WTC11 (cell line): ENCODE measurements around the gene ANKS3. TPM values are rescaled to one million over a fixed set of nuclear protein-coding genes. Genes with fewer than 3 reads are reported as not detected.

Source experiments
- ATAC-seq: fragments of 200-7000 bp; cut with Tn5 transposase; 2 replicates; pipeline ENCODE4 v1.10.0; 2021; ENCODE audit warnings: mild to moderate bottlenecking, moderate library complexity
- CTCF ChIA-PET: fragments of 300-600 bp; sonication (Branson Sonifier 250); formaldehyde crosslinking; loops from one replicate; lab custom pipeline; 2021; ENCODE audit warnings: antibody characterized with exemption; lab: Charles Lee
- POLR2A ChIA-PET: fragments of 350-600 bp; sonication (Branson Sonifier 250); formaldehyde crosslinking; loops from one replicate; lab custom pipeline; 2021; ENCODE audit warnings: antibody characterized with exemption; lab: Charles Lee
- DNase-seq: peaks from one replicate; pipeline ENCODE4 v3.0.0; 2021; ENCODE audit warnings: low spot score
- H3K27ac Mint-ChIP-seq: 2 replicates; pipeline ENCODE4 v1.8.0; 2021; ENCODE audit warnings: mixed read lengths
- H3K27me3 Mint-ChIP-seq: 2 replicates; pipeline ENCODE4 v1.8.0; 2021; ENCODE audit warnings: low read depth, mild to moderate bottlenecking, moderate library complexity, mixed read lengths
- H3K36me3 Mint-ChIP-seq: 2 replicates; pipeline ENCODE4 v1.8.0; 2021; ENCODE audit warnings: mixed read lengths
- H3K4me1 Mint-ChIP-seq: 2 replicates; pipeline ENCODE4 v1.8.0; 2022; ENCODE audit warnings: mixed read lengths
- H3K4me3 Mint-ChIP-seq: 2 replicates; pipeline ENCODE4 v1.8.0; 2021; ENCODE audit warnings: mild to moderate bottlenecking, moderate library complexity, mixed read lengths
- H3K9me3 Mint-ChIP-seq: 2 replicates; pipeline ENCODE4 v1.8.0; 2021; ENCODE audit warnings: mixed read lengths
- ATF6 ChIP-seq: sonication (generic); formaldehyde crosslinking; IDR thresholded peaks from 2 replicates; pipeline ENCODE4 v1.8.1; 2023; ENCODE audit warnings: mild to moderate bottlenecking, missing genetic modification reagents
- CREM ChIP-seq: sonication (generic); formaldehyde crosslinking; IDR thresholded peaks from 2 replicates; pipeline ENCODE4 v1.8.1; 2022; ENCODE audit warnings: mild to moderate bottlenecking, missing genetic modification reagents, moderate library complexity
- ESRRA ChIP-seq: sonication (generic); formaldehyde crosslinking; IDR thresholded peaks from 2 replicates; pipeline ENCODE4 v1.8.1; 2022; ENCODE audit warnings: mild to moderate bottlenecking, missing genetic modification reagents, borderline replicate concordance
- ETV6 ChIP-seq: sonication (generic); formaldehyde crosslinking; IDR thresholded peaks from 2 replicates; pipeline ENCODE4 v1.8.1; 2022; ENCODE audit warnings: mild to moderate bottlenecking, missing genetic modification reagents
- FOXK1 ChIP-seq: sonication (generic); formaldehyde crosslinking; IDR thresholded peaks from 2 replicates; pipeline ENCODE4 v1.8.0; 2022; ENCODE audit warnings: mild to moderate bottlenecking, moderate library complexity, missing genetic modification reagents
- FOXP1 ChIP-seq: sonication (generic); formaldehyde crosslinking; IDR thresholded peaks from 2 replicates; pipeline ENCODE4 v1.8.0; 2022; ENCODE audit warnings: missing genetic modification reagents, mild to moderate bottlenecking, moderate library complexity, borderline replicate concordance
- FOXP4 ChIP-seq: sonication (generic); formaldehyde crosslinking; IDR thresholded peaks from 2 replicates; pipeline ENCODE4 v1.8.0; 2022; ENCODE audit warnings: mild to moderate bottlenecking, missing genetic modification reagents
- JAZF1 ChIP-seq: fragments of 250-450 bp; sonication (Bioruptor Pico); IDR thresholded peaks from 2 replicates; pipeline ENCODE4 v1.9.0; 2021; ENCODE audit warnings: moderate library complexity, mild to moderate bottlenecking, inconsistent platforms
- JUN ChIP-seq: sonication (generic); formaldehyde crosslinking; IDR thresholded peaks from 2 replicates; pipeline ENCODE4 v1.8.0; 2023; ENCODE audit warnings: mild to moderate bottlenecking, missing genetic modification reagents
- NFE2L1 ChIP-seq: sonication (generic); formaldehyde crosslinking; IDR thresholded peaks from 2 replicates; pipeline ENCODE4 v1.8.1; 2023; ENCODE audit warnings: missing genetic modification reagents
- NR3C1 ChIP-seq: sonication (generic); formaldehyde crosslinking; conservative IDR thresholded peaks from 2 replicates; pipeline ENCODE4 v1.8.1; 2023; ENCODE audit warnings: low read depth, mild to moderate bottlenecking, missing genetic modification reagents
- OVOL2 ChIP-seq: fragments of 250-450 bp; sonication (Bioruptor Pico); IDR thresholded peaks from 2 replicates; pipeline ENCODE4 v1.9.0; 2021; ENCODE audit warnings: mild to moderate bottlenecking, borderline replicate concordance
- RELA ChIP-seq: sonication (generic); formaldehyde crosslinking; IDR thresholded peaks from 2 replicates; pipeline ENCODE4 v1.8.1; 2022; ENCODE audit warnings: missing genetic modification reagents, mild to moderate bottlenecking, borderline replicate concordance
- SP1 ChIP-seq: sonication (generic); formaldehyde crosslinking; conservative IDR thresholded peaks from 2 replicates; pipeline ENCODE4 v1.8.1; 2022; ENCODE audit warnings: missing genetic modification reagents
- TCF7 ChIP-seq: sonication (generic); formaldehyde crosslinking; IDR thresholded peaks from 2 replicates; pipeline ENCODE4 v1.8.0; 2022; ENCODE audit warnings: mild to moderate bottlenecking, low read depth, missing genetic modification reagents, moderate library complexity
- USF1 ChIP-seq: sonication (generic); formaldehyde crosslinking; IDR thresholded peaks from 2 replicates; pipeline ENCODE4 v1.8.0; 2022; ENCODE audit warnings: mild to moderate bottlenecking, missing genetic modification reagents
- ZNF219 ChIP-seq: sonication (generic); formaldehyde crosslinking; IDR thresholded peaks from 2 replicates; pipeline ENCODE4 v1.8.0; 2023; ENCODE audit warnings: missing genetic modification reagents, mild to moderate bottlenecking, borderline replicate concordance
- ZNF263 ChIP-seq: sonication (generic); formaldehyde crosslinking; IDR thresholded peaks from 2 replicates; pipeline ENCODE4 v1.8.1; 2022; ENCODE audit warnings: low read depth, mild to moderate bottlenecking, moderate library complexity, missing genetic modification reagents
- ZNF512 ChIP-seq: sonication (generic); formaldehyde crosslinking; IDR thresholded peaks from 2 replicates; pipeline ENCODE4 v1.8.1; 2022; ENCODE audit warnings: missing genetic modification reagents, borderline replicate concordance
- total RNA-seq: library from RNA; stranded (reverse); gene quantifications from 3 replicates; pipeline ENCODE4 v1.2.3, GENCODE V29; 2021
- TF ChIP-seq, protein P1 (sequence below): fragments of 250-450 bp; sonication (Bioruptor Pico); IDR thresholded peaks from 2 replicates; pipeline ENCODE4 v1.9.0; 2021; ENCODE audit warnings: mild to moderate bottlenecking, borderline replicate concordance
- TF ChIP-seq, protein P2 (sequence below): sonication (generic); formaldehyde crosslinking; IDR thresholded peaks from 2 replicates; pipeline ENCODE4 v1.8.1; 2022; ENCODE audit warnings: mild to moderate bottlenecking, moderate library complexity, missing genetic modification reagents
- TF ChIP-seq, protein P3 (sequence below): sonication (generic); formaldehyde crosslinking; IDR thresholded peaks from 2 replicates; pipeline ENCODE4 v1.8.0; 2022; ENCODE audit warnings: mild to moderate bottlenecking, missing genetic modification reagents
- TF ChIP-seq, protein P4 (sequence below): sonication (generic); formaldehyde crosslinking; IDR thresholded peaks from 2 replicates; pipeline ENCODE4 v1.8.1; 2022; ENCODE audit warnings: low read depth, mild to moderate bottlenecking, moderate library complexity, missing genetic modification reagents, borderline replicate concordance

Gene ANKS3
- total RNA-seq, 1 experiment from 2014 or later: 35.6 TPM

DNA sequence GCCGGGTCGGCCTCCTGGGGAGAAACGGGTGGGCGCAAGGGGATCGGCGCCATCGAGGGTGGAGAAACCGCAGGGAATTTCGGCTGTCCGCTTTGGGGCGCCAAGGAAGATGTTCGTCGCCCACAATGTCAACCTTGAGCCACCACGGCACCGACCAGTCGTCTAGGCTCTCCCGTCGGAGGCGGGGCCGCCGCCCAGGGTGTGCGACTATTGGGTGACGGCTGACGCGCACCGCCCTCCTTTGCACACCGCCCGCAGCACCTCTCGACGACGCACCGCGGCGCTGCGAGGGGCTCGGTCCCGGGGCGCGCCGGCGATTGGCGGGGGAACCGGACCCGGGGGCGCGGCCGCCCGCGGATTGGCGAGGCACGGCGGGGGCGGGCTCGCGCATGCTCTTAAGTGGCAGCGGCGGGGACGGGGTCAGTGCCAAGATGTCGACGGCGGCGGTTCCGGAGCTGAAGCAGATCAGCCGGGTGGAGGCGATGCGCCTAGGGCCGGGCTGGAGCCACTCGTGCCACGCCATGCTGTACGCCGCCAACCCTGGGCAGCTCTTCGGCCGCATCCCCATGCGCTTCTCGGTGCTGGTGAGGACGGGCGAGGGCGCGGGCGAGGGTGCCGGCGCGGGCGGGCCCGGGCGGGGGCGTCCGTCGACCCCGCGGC is 40.6 kb downstream of the ANKS3 start, which contains the start of gene NUDT16L1:
NUDT16L1 (plus strand) TSS at position 267 of the 660 bp plus-strand sequence; CDS start at position 432, 165 bp downstream.
- peak; percentile 88 for ATAC-seq
- DNase-seq: peak; percentile 96
- H3K9me3 Mint-ChIP-seq: no peaks in the 10 kb centered on the region
- no peaks in the 10 kb centered on the region for H3K27me3 Mint-ChIP-seq
- POLR2A ChIA-PET: interaction anchor here (0.5 to 1.2 kb wide), 5 partner anchors 9 to 164 kb away, joined by 3 read pairs; no protein-coding TSS in a partner anchor
- peak within 1 kb of the TSS; percentile 69 for H3K4me3 Mint-ChIP-seq
- peak within 1 kb of the TSS; percentile 19; the same call in 1 of the 2 replicates for H3K27ac Mint-ChIP-seq
- H3K4me1 Mint-ChIP-seq: no peaks in the 10 kb centered on the region
- CTCF ChIA-PET: interaction anchor here (1.0 to 6.5 kb wide), 5 partner anchors 11 to 263 kb away, joined by 3 to 63 read pairs (median 10); partner anchors contain the start of genes MGRN1 and ROGDI
- H3K36me3 Mint-ChIP-seq: peaks cover 2% of the 10 kb centered on the region; the same call in 1 of the 2 replicates
- TF ChIP-seq USF1 (CRISPR knock-in tag): no peak
- TF ChIP-seq, protein P1, sequence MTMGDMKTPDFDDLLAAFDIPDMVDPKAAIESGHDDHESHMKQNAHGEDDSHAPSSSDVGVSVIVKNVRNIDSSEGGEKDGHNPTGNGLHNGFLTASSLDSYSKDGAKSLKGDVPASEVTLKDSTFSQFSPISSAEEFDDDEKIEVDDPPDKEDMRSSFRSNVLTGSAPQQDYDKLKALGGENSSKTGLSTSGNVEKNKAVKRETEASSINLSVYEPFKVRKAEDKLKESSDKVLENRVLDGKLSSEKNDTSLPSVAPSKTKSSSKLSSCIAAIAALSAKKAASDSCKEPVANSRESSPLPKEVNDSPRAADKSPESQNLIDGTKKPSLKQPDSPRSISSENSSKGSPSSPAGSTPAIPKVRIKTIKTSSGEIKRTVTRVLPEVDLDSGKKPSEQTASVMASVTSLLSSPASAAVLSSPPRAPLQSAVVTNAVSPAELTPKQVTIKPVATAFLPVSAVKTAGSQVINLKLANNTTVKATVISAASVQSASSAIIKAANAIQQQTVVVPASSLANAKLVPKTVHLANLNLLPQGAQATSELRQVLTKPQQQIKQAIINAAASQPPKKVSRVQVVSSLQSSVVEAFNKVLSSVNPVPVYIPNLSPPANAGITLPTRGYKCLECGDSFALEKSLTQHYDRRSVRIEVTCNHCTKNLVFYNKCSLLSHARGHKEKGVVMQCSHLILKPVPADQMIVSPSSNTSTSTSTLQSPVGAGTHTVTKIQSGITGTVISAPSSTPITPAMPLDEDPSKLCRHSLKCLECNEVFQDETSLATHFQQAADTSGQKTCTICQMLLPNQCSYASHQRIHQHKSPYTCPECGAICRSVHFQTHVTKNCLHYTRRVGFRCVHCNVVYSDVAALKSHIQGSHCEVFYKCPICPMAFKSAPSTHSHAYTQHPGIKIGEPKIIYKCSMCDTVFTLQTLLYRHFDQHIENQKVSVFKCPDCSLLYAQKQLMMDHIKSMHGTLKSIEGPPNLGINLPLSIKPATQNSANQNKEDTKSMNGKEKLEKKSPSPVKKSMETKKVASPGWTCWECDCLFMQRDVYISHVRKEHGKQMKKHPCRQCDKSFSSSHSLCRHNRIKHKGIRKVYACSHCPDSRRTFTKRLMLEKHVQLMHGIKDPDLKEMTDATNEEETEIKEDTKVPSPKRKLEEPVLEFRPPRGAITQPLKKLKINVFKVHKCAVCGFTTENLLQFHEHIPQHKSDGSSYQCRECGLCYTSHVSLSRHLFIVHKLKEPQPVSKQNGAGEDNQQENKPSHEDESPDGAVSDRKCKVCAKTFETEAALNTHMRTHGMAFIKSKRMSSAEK (CRISPR knock-in tag): no peak
- TF ChIP-seq ZNF263: peak; percentile 15; the same call in 1 of the 2 replicates
- TF ChIP-seq RELA (CRISPR knock-in tag): no peak
- TF ChIP-seq ATF6 (CRISPR knock-in tag): no peak
- TF ChIP-seq NR3C1 (CRISPR knock-in tag): no peak
- TF ChIP-seq OVOL2 (CRISPR knock-in tag): no peak
- no peak for TF ChIP-seq TCF7 (CRISPR knock-in tag)
- TF ChIP-seq FOXP1 (CRISPR knock-in tag): peak; percentile 42; the same call in 1 of the 2 replicates
- peak; percentile 60; the same call in 1 of the 2 replicates for TF ChIP-seq FOXP4
- peak; percentile 93 for TF ChIP-seq SP1
- TF ChIP-seq NFE2L1 (CRISPR knock-in tag): 0 out of 2 replicates have a peak, but pooled peaks have one; percentile 46
- 0 out of 2 replicates have a peak, but pooled peaks have one; percentile 49 for TF ChIP-seq CREM
- TF ChIP-seq ETV6 (CRISPR knock-in tag): peak; percentile 56; the same call in 1 of the 2 replicates
- TF ChIP-seq ESRRA (CRISPR knock-in tag): no peak
- TF ChIP-seq ZNF219 (CRISPR knock-in tag): 0 out of 2 replicates have a peak, but pooled peaks have one; percentile 71
- TF ChIP-seq, protein P2, sequence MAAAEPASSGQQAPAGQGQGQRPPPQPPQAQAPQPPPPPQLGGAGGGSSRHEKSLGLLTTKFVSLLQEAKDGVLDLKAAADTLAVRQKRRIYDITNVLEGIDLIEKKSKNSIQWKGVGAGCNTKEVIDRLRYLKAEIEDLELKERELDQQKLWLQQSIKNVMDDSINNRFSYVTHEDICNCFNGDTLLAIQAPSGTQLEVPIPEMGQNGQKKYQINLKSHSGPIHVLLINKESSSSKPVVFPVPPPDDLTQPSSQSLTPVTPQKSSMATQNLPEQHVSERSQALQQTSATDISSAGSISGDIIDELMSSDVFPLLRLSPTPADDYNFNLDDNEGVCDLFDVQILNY: peak; percentile 91
- TF ChIP-seq FOXK1: no peak
- TF ChIP-seq JUN (CRISPR knock-in tag): peak; percentile 65; the same call in 1 of the 2 replicates
- TF ChIP-seq JAZF1 (CRISPR knock-in tag): no peak
- no peak for TF ChIP-seq ZNF512 (CRISPR knock-in tag)
- TF ChIP-seq, protein P3, sequence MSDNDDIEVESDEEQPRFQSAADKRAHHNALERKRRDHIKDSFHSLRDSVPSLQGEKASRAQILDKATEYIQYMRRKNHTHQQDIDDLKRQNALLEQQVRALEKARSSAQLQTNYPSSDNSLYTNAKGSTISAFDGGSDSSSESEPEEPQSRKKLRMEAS: peak; percentile 37; the same call in 1 of the 2 replicates
- TF ChIP-seq, protein P4, sequence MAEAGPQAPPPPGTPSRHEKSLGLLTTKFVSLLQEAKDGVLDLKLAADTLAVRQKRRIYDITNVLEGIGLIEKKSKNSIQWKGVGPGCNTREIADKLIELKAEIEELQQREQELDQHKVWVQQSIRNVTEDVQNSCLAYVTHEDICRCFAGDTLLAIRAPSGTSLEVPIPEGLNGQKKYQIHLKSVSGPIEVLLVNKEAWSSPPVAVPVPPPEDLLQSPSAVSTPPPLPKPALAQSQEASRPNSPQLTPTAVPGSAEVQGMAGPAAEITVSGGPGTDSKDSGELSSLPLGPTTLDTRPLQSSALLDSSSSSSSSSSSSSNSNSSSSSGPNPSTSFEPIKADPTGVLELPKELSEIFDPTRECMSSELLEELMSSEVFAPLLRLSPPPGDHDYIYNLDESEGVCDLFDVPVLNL (CRISPR knock-in tag): no peak
